Measurements from ENCODE around the gene GRIP1.

Gene GRIP1

GRCh38 chr12:66699738-66700482, 21.0 kb upstream of the GRIP1 start:
- no peak overlapping the region for H3K4me3 ChIP-seq (ENCODE audit: low read length)
- TF ChIP-seq ZNF274 (IDR thresholded peaks at IDR 0.05; ENCODE audit: low read depth, low read length) = no peak

- TF ChIP-seq ZNF274 (IDR thresholded peaks at IDR 0.05; ENCODE audit: low read depth, low read length) = no peak
- no peak overlapping the region for H3K4me3 ChIP-seq (ENCODE audit: low read length)
These were observed 19.7 kb upstream of the GRIP1 start for GRCh38 chr12:66698558-66698957.

GRCh38 chr12:66697404-66697803, 18.5 kb upstream of the GRIP1 start:
- no peak overlapping the region for H3K4me3 ChIP-seq (ENCODE audit: low read length)
- no peak for TF ChIP-seq ZNF274 (IDR thresholded peaks at IDR 0.05; ENCODE audit: low read depth, low read length)

GRCh38 chr12:66694666-66695613, 16.1 kb upstream of the GRIP1 start:
- TF ChIP-seq ZNF274 (IDR thresholded peaks at IDR 0.05; ENCODE audit: low read depth, low read length) = no peak
- H3K4me3 ChIP-seq (ENCODE audit: low read length) = no peak overlapping the region

- H3K4me3 ChIP-seq (ENCODE audit: low read length) = no peak overlapping the region
- no peak for TF ChIP-seq ZNF274 (IDR thresholded peaks at IDR 0.05; ENCODE audit: low read depth, low read length)
These were observed 15.1 kb upstream of the GRIP1 start for GRCh38 chr12:66693901-66694513.

- H3K4me3 ChIP-seq (ENCODE audit: low read length) = no peak overlapping the region
- no peak for TF ChIP-seq ZNF274 (IDR thresholded peaks at IDR 0.05; ENCODE audit: low read depth, low read length)
These were observed 14.1 kb upstream of the GRIP1 start for GRCh38 chr12:66692986-66693385.

GRCh38 chr12:66692170-66692569, 13.3 kb upstream of the GRIP1 start:
- H3K4me3 ChIP-seq (ENCODE audit: low read length) = no peak overlapping the region
- no peak for TF ChIP-seq ZNF274 (IDR thresholded peaks at IDR 0.05; ENCODE audit: low read depth, low read length)

GRCh38 chr12:66688846-66689439, 10.1 kb upstream of the GRIP1 start:
- no peak for TF ChIP-seq ZNF274 (IDR thresholded peaks at IDR 0.05; ENCODE audit: low read depth, low read length)
- H3K4me3 ChIP-seq (ENCODE audit: low read length) = no peak overlapping the region

GRCh38 chr12:66684222-66684621, 5.3 kb upstream of the GRIP1 start:
- no peak overlapping the region for H3K4me3 ChIP-seq (ENCODE audit: low read length)
- no peak for TF ChIP-seq ZNF274 (IDR thresholded peaks at IDR 0.05; ENCODE audit: low read depth, low read length)

GRCh38 chr12:66683822-66684221, 4.9 kb upstream of the GRIP1 start:
- TF ChIP-seq ZNF274 (IDR thresholded peaks at IDR 0.05; ENCODE audit: low read depth, low read length) = no peak

GRCh38 chr12:66683073-66683472, 4.2 kb upstream of the GRIP1 start:
- no peak for TF ChIP-seq ZNF274 (IDR thresholded peaks at IDR 0.05; ENCODE audit: low read depth, low read length)
- no peak overlapping the region for H3K4me3 ChIP-seq (ENCODE audit: low read length)

More at GRCh38 chr12:66683822-66684221, 4.9 kb upstream of the GRIP1 start:
- H3K4me3 ChIP-seq (ENCODE audit: low read length) = no peak overlapping the region

- no peak for TF ChIP-seq ZNF274 (IDR thresholded peaks at IDR 0.05; ENCODE audit: low read depth, low read length)
- no peak overlapping the region for H3K4me3 ChIP-seq (ENCODE audit: low read length)
These were observed 697 bp upstream of the GRIP1 start for GRCh38 chr12:66679461-66680084.

GRCh38 chr12:66676241-66676640, 2.6 kb downstream of the GRIP1 start:
- H3K4me3 ChIP-seq (ENCODE audit: low read length) = no peak overlapping the region

More at GRCh38 chr12:66676241-66676640, 2.6 kb downstream of the GRIP1 start:
- no peak for TF ChIP-seq ZNF274 (IDR thresholded peaks at IDR 0.05; ENCODE audit: low read depth, low read length)
